LNCAP (cell line): Measurements from ENCODE around the gene CCNA1.
A peak's percentile ranks its signal among the peaks of the same experiment; 100 is the strongest.

ENCODE experiments used
- CTCF ChIP-seq: fragments of 450-650 bp; IDR thresholded peaks from 2 replicates; pipeline ENCODE4 v1.5.1; 2017; ENCODE audit warnings: mild to moderate bottlenecking

CCNA1 gene

GRCh38 chr13:36418022-36418805 lies 14.1 kb upstream of the CCNA1 start:
- TF ChIP-seq CTCF = no peak

GRCh38 chr13:36420437-36420891 lies 11.8 kb upstream of the CCNA1 start:
- TF ChIP-seq CTCF = peak; percentile 79

- no peak for TF ChIP-seq CTCF
Measured at GRCh38 chr13:36421447-36421846, 10.8 kb upstream of the CCNA1 start.

GRCh38 chr13:36428086-36428485 lies 4.2 kb upstream of the CCNA1 start:
- TF ChIP-seq CTCF = no peak

DNA sequence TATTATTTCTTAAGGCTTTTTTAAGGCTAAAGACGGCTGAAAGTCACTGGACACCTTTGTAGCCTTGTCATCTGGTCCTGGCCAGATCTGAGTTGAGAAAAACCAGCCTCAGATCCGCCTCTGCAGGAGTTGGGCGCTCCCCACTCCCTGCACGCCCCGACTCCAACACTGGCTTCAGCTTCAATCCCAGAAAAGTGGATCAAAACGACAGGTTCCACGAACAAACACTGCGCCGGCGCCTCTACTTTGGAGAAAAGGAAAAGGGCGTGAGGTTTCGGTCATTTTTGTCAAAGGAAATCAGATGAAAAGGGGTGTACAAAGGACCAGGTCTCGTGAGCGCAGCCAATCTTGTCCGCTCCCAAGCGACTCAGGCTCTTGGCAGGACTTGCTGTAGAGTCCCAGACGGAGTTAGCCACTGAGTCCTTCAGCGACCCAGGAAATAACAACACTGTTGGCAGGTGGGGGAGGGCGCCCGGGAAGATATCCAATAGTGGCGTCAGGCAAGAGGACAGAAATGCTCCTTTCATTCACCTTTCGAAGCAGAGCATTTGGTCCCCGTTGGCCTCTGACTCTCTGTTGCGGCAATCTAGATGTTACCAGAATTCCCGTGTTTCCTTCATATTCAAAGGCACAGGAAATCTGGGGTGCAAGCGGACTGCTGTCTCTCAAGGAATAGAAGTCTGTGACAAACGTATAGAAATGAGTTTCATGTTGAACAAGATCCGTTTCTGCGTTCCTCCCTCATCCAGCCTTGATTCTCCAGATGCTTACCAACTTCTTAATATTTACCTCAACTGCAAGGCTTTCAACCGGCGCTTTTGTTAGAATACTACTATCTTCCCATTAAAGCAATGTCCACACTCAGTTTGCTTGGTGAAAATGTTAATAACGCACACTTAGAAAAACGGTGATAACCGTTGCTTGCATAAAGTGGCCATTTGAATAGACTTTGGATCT lies 1.8 kb upstream of the CCNA1 start:
- TF ChIP-seq CTCF = no peak

- no peak for TF ChIP-seq CTCF
Measured at GRCh38 chr13:36431204-36432105, 840 bp upstream of the CCNA1 start.

DNA sequence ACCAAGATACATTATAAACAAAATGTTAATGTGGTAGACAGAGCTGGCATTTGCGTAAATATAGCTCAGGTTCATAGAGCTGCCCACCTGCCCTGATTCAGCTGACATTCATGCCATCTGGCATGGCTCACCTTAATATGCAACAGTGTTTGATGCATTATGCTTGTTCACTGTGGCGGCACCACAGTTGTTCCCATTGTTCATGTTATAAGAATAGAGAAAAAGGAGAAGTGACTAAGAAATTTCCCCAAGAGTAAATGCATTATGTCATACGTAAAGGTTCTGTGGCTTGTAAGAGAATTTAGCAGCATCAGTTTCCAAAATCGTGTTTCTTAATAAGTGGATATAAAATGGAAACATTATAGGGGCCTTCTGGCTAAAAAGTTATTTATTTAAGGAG lies 4.5 kb downstream of the CCNA1 start:
- no peak for TF ChIP-seq CTCF
